Osteoblast (primary cell): Measurements from ENCODE around the gene ALOX5. TPM values are rescaled to one million over a fixed set of nuclear protein-coding genes. Genes with fewer than 3 reads are reported as not detected.

Source experiments
- DNase-seq: peaks from one replicate; pipeline ENCODE4 v3.0.0; 2011; ENCODE audit warnings: low spot score, mixed read lengths; ENCODE audit not compliant: insufficient read length; ENCODE audit errors: missing footprints
- H2AFZ ChIP-seq: 2 replicates; pipeline ENCODE4 v1.6.0; 2011; ENCODE audit warnings: mild to moderate bottlenecking, low read length
- H3K27ac ChIP-seq: 2 replicates; pipeline ENCODE4 v1.5.1; 2011; ENCODE audit warnings: mild to moderate bottlenecking, low read depth, low read length, moderate library complexity
- H3K27me3 ChIP-seq: 2 replicates; pipeline ENCODE4 v1.6.0; 2012; ENCODE audit warnings: mild to moderate bottlenecking, control low read depth, inconsistent platforms, low read length, moderate library complexity; ENCODE audit not compliant: insufficient read depth
- H3K36me3 ChIP-seq: 2 replicates; pipeline ENCODE4 v1.5.1; 2011; ENCODE audit warnings: mild to moderate bottlenecking, low read length, control low read depth, moderate library complexity; ENCODE audit not compliant: insufficient read depth
- H3K4me1 ChIP-seq: 2 replicates; pipeline ENCODE4 v1.5.1; 2011; ENCODE audit warnings: mild to moderate bottlenecking, low read length, control low read depth, moderate library complexity; ENCODE audit not compliant: insufficient read depth
- H3K4me2 ChIP-seq: 2 replicates; pipeline ENCODE4 v1.6.0; 2011; ENCODE audit warnings: mild to moderate bottlenecking, low read length; ENCODE audit not compliant: insufficient read depth
- H3K4me3 ChIP-seq: fragments of 200-600 bp; sonication (generic); 3 replicates; pipeline ENCODE4 v1.5.1; 2012; ENCODE audit warnings: mild to moderate bottlenecking, low read length, inconsistent platforms; ENCODE audit not compliant: insufficient read depth
- H3K79me2 ChIP-seq: 2 replicates; pipeline ENCODE4 v1.6.0; 2012; ENCODE audit warnings: mild to moderate bottlenecking, low read length, control low read depth, inconsistent platforms; ENCODE audit not compliant: insufficient read depth
- H3K9me3 ChIP-seq: 2 replicates; pipeline ENCODE4 v1.5.1; 2011; ENCODE audit warnings: low read depth, low read length, control low read depth
- H4K20me1 ChIP-seq: 2 replicates; pipeline ENCODE4 v1.6.0; 2012; ENCODE audit warnings: mild to moderate bottlenecking, low read length, control low read depth; ENCODE audit not compliant: insufficient read depth
- total RNA-seq: library from RNA; depleted of rRNA; stranded (reverse); fragments of >200 nt; gene quantifications from 2 replicates; pipeline ENCODE4 v1.2.3, GENCODE V29; 2012
- TF ChIP-seq, protein P1 (sequence below): IDR thresholded peaks from 2 replicates; pipeline ENCODE4 v1.5.1; 2011; ENCODE audit warnings: mild to moderate bottlenecking, low read depth, low read length, moderate library complexity; ENCODE audit errors: extremely low read depth

ALOX5 gene
- total RNA-seq, 1 donor: not detected

GRCh38 chr10:45439873-45440272 lies 65.9 kb downstream of the ALOX5 start:
- Histone ChIP-seq H3K9me3 (no peaks in the 10 kb centered on the region), H3K4me3 (no peak overlapping the region), H3K27me3 (peaks cover 3% of the 10 kb centered on the region), H3K36me3 (no peaks in the 10 kb centered on the region), H3K79me2 (no peaks in the 10 kb centered on the region), H4K20me1 (no peaks in the 10 kb centered on the region), H3K4me2 (no peak overlapping the region), H3K4me1 (no peaks in the 10 kb centered on the region), H2AFZ (no peak overlapping the region), H3K27ac (no peak overlapping the region)
- TF ChIP-seq, protein P1, sequence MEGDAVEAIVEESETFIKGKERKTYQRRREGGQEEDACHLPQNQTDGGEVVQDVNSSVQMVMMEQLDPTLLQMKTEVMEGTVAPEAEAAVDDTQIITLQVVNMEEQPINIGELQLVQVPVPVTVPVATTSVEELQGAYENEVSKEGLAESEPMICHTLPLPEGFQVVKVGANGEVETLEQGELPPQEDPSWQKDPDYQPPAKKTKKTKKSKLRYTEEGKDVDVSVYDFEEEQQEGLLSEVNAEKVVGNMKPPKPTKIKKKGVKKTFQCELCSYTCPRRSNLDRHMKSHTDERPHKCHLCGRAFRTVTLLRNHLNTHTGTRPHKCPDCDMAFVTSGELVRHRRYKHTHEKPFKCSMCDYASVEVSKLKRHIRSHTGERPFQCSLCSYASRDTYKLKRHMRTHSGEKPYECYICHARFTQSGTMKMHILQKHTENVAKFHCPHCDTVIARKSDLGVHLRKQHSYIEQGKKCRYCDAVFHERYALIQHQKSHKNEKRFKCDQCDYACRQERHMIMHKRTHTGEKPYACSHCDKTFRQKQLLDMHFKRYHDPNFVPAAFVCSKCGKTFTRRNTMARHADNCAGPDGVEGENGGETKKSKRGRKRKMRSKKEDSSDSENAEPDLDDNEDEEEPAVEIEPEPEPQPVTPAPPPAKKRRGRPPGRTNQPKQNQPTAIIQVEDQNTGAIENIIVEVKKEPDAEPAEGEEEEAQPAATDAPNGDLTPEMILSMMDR: no peak
- peak; percentile 59 for DNase-seq

DNA sequence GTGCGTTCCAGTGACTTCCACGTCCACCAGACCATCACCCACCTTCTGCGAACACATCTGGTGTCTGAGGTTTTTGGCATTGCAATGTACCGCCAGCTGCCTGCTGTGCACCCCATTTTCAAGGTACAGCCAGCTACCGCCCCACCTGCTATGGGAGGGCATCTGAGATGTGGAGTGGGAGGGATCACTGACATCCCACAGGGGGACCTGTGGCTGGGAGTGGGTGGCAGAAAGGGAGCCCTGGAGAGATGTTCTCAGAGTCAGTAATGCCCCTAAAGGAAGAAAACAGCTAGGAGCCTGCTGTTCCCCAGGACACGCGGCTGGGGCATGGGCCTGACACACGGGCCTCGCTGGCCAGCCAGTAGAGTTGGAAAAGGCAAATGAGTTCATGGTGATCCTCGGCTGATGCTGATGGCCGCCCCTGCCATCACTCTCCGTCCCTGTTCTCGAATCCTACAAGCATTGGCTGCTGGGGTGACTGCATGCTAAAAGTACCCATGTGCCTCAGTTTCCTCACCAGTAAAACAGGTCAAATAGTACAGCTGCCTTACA lies 66.6 kb downstream of the ALOX5 start:
- no peak overlapping the region for H3K4me3 ChIP-seq
- DNase-seq: peak; percentile 53
- peaks cover 3% of the 10 kb centered on the region for H3K27me3 ChIP-seq
- H3K9me3 ChIP-seq: no peaks in the 10 kb centered on the region
- no peak overlapping the region for H2AFZ ChIP-seq
- no peaks in the 10 kb centered on the region for H3K36me3 ChIP-seq
- TF ChIP-seq, protein P1: no peak
- H3K4me2 ChIP-seq: no peak overlapping the region
- H3K27ac ChIP-seq: no peak overlapping the region
- no peaks in the 10 kb centered on the region for H3K4me1 ChIP-seq
- H3K79me2 ChIP-seq: no peaks in the 10 kb centered on the region
- H4K20me1 ChIP-seq: no peaks in the 10 kb centered on the region

GRCh38 chr10:45441239-45442190 lies 67.5 kb downstream of the ALOX5 start:
- no peak overlapping the region for H3K27ac ChIP-seq
- no peaks in the 10 kb centered on the region for H3K36me3 ChIP-seq
- H3K9me3 ChIP-seq: no peaks in the 10 kb centered on the region
- H4K20me1 ChIP-seq: no peaks in the 10 kb centered on the region
- H3K4me2 ChIP-seq: no peak overlapping the region
- peak; percentile 75 for DNase-seq
- no peak overlapping the region for H3K4me3 ChIP-seq
- H3K4me1 ChIP-seq: no peaks in the 10 kb centered on the region
- TF ChIP-seq, protein P1: no peak
- no peak overlapping the region for H2AFZ ChIP-seq
- no peaks in the 10 kb centered on the region for H3K79me2 ChIP-seq
- H3K27me3 ChIP-seq: peaks cover 3% of the 10 kb centered on the region

GRCh38 chr10:45442251-45442650 lies 68.2 kb downstream of the ALOX5 start:
- H3K4me2 ChIP-seq: no peak overlapping the region

More at GRCh38 chr10:45442251-45442650, 68.2 kb downstream of the ALOX5 start:
- H3K27me3 ChIP-seq: peaks cover 3% of the 10 kb centered on the region
- no peaks in the 10 kb centered on the region for H3K9me3 ChIP-seq
- DNase-seq: no peak
- no peaks in the 10 kb centered on the region for H3K79me2 ChIP-seq
- H4K20me1 ChIP-seq: no peaks in the 10 kb centered on the region
- no peak overlapping the region for H3K4me3 ChIP-seq
- TF ChIP-seq, protein P1: no peak
- H3K4me1 ChIP-seq: no peaks in the 10 kb centered on the region
- H3K36me3 ChIP-seq: no peaks in the 10 kb centered on the region
- H3K27ac ChIP-seq: no peak overlapping the region
- H2AFZ ChIP-seq: no peak overlapping the region
